GM18499 (cell line): ENCODE measurements around the gene SLC5A9.

ENCODE experiments used
- ATAC-seq: cut with Tn5 transposase; IDR thresholded peaks from one replicate; pipeline ENCODE4 v1.9.1; 2021; ENCODE audit warnings: moderate number of reproducible peaks; ENCODE audit not compliant: insufficient read depth, unreplicated experiment

SLC5A9 gene

DNA sequence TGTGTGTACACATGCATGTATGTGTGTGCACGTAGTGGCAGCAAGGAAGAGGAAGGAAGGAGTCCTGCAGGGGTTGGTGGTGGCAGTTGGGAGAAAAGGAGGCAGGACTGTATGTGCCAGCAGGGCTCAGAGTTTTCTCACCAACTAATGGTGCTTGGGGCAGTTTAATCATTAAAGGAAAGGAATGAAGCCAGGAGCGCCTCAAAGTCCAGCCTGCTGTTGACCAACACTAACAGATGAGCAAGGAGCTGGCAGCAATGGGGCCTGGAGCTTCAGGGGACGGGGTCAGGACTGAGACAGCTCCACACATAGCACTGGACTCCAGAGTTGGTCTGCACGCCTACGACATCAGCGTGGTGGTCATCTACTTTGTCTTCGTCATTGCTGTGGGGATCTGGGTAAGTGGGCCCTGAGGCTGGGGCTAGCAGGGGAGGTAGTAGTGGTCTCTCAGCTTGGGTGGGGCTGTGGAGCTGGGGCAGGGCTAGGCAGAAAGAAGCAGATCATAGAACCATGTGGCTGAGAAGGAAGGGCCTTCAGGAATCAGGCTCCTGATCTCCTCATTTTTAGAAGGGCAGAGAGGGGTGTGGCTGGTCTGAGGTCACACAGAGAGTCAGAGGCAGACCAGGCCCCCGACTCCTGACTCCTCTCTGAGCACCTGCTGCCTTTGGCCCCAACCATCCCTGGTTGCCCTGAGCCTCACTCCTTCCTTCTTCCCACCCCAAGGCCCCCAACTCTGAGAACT lies at the start of gene SLC5A9:
TSS of gene SLC5A9 (plus strand) at position 216 of the 742 bp plus-strand sequence. CDS start at position 237, 21 bp downstream.
- no peak for ATAC-seq

DNA sequence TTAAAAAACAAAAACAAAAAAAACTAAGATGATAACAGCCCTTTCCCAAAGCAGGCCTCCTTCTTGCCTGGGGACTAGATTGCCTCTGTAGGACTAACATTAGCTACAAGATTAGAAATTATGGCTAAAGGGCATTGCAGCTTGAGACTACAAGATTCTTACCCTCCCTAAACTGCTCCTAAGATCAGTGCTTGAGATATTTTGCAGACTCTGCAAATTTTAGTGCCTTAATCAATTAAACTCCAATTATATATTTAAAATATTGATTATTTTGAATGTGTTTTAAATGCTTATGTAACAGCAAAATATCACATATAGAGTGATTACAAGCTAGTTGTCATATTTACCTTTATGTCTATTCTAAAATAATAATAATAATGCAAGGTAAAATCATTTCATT lies 47.4 kb upstream of the SLC5A9 start:
- ATAC-seq = no peak

DNA sequence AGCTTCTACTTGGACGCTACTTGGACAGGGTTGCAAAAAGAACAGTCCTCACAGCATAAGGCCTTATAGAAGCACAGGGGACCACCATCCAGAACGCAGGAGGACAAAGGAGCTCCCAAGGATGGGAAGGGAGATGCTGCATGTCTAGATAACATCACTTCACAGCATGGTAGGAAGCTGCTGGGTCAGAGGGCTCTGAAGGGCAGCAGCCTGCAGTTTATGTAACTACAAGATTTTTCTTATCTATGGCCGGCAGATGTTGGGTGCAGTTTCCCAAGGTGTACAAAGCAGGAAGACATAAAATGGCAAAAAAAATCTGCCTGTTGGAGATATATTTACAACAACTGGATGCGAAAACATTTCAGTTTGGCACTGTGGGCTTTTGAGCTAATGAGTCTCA lies 45.3 kb upstream of the SLC5A9 start:
- no peak for ATAC-seq

DNA sequence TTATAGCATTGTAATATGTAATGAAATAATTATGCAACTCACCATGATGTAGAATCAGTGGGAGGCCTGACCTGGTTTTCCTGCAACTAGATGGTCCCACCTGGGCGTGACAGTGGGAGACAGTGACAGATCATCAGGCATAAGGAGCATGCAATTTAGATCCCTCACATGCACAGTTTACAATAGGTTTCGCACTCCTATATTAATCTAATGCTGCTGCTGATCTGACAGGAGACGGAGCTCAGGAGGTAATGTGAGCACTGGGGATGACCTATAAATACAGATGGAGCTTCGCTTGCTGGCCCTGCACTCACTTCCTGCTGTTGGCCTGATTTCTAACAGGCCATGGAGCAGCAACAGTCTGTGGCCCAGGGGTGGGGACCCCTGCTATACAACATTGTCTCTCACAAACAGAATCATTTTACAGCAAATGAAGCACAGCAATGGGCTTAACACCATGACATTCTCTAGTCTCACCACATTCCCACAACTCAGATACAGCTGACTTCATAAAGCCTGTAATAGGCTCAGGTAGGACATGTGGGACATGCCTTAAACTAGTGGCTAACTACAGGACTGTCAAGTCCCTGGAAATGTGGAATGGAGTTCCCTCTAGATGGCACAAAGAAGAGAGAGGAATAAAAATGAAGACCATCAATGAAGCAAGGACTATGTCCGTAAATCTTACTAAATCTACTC lies 40.7 kb upstream of the SLC5A9 start:
- ATAC-seq = no peak

DNA sequence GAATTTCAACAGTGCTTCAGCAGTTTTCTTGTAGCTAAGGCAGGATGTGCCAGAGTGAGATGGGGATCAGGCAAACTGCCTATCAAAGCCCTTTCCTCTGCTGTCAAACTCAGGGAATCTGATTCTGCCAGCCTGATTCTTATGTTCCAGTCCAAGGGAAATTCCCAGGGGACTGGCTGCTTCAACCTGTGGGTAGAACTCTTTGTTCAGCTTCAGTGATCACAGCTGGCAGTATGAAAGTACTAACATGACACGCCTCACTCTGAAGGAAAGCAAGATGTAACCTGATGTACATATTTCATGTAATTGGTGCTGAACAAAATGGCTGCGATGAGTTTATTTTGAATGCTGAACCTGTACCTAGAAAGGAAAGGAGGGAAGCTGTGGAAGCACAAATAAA lies 40.1 kb upstream of the SLC5A9 start:
- ATAC-seq = no peak

DNA sequence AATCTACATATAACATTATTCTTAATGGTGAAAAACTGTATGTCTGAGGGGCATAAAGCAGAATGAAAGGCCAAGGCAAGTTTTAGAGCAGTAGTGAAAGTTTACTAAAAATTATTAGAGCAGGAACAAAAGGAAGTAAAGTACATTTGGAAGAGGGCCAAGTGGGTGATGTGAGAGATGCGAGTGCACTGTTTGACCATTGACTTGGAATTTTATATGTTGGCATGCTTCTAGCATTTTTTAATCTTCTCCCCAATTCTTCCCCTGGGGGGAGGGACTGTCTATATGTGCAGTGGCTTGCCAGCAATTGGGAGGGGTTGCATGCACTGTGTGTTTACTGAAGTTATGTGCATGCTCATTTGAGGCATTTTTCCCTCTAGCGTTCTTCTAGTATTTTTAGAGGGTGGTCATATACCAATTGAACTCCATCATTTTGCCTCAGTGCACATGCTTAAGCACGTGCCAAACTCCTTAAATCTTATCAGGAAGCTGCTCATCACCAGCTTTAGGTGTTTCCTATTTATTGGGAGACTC lies 36.1 kb upstream of the SLC5A9 start:
- no peak for ATAC-seq

DNA sequence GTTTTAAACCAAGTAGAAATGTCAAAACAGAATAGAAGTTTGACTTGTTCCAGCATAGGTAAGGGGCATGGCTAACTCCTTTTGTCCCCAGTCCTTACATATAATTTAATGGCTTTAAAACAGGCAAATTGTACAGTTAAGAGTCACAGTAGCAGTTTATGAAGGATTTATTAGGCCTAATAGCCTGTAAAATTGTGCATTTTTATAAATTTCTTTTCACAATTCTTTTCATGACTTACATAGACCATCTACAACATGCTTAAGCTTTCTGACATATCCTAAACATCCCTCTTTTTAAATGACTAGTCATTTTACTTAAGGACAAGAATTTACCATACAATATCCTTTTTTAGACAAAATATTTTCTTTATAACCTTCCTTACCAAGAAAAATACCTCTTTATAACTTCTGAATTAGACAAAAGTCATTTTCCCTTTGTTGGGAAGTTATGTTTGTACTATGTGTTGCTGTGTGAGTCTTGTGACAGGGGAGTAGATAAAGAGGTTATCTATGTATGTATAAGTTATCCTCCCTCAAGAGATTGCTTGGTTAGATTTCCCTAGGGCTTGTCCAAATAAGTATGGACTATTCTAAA lies 34.5 kb upstream of the SLC5A9 start:
- ATAC-seq = no peak

DNA sequence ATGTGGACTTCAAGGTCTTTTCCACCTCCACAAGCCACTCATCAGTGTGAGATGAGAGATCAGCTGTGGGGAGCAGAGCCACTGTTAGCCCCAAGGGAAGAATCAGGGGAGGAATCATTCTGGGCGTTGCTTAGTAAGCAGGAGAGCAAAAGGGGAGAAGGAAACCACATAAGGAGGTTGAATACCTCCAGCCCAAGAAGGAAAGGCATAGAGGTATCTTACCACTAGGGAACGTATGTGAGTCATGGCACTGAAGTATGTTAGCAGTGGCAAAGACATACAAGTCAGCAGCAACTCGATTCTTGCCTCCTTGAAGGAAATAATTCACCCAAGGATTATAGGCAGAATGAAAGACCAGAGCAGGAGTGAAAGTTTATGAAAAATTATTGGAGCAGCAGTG lies 31.6 kb upstream of the SLC5A9 start:
- ATAC-seq = no peak

DNA sequence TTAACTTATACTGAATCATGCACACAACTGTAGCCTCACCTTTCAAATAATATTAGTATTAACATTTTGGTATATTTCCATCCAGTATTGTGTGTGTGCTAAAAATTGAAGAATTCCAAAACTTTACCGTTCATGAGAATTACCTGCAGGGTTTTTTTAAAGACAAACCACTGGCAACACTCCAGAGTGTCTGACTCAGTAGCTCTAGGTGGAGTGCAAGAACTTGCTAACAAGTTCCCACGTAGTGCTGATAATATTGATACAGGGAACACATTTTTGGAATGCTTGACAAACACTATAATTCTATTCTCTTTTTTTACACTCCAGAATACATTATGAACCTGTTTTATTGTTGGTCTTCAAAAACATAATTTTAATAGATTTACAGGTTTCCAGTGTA lies 27.7 kb upstream of the SLC5A9 start:
- ATAC-seq = no peak

DNA sequence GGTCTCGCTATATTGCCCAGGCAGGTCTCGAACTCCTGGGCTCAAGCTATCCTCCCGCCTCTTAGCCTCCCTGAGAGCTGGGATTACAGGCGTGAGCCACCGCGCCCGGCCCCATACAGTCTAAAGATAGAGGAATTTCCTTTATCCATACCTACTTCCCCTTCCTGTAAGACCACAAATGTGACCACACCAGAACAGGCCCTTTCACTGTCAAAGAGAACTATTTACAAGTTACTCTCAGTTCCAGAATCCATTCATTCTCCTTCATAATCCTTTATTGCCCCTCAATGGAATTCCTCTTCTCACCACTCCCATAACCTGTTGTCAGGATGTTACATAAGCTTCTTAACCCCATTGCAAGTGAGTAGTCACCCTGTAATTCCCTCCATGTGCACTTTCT lies 26.3 kb upstream of the SLC5A9 start:
- no peak for ATAC-seq

DNA sequence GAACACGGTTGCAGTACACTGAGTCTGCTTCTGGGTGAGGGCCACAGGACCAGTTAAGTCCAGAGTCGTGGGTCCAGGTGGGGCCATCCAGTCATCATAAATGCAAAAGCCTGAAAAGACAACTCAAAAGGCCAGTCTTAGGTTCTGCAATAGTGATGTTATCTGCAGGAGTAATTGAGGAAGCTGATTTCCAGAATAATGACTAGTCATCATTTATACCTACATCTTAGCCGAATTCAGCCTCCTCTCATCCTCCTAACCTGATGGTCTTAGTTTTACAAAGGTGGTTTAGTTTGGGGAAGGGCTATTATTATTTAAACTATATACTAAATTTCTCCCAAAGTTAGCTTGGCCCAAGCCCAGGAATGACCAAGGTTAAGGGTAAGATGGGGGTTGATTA lies 23.5 kb upstream of the SLC5A9 start:
- no peak for ATAC-seq

DNA sequence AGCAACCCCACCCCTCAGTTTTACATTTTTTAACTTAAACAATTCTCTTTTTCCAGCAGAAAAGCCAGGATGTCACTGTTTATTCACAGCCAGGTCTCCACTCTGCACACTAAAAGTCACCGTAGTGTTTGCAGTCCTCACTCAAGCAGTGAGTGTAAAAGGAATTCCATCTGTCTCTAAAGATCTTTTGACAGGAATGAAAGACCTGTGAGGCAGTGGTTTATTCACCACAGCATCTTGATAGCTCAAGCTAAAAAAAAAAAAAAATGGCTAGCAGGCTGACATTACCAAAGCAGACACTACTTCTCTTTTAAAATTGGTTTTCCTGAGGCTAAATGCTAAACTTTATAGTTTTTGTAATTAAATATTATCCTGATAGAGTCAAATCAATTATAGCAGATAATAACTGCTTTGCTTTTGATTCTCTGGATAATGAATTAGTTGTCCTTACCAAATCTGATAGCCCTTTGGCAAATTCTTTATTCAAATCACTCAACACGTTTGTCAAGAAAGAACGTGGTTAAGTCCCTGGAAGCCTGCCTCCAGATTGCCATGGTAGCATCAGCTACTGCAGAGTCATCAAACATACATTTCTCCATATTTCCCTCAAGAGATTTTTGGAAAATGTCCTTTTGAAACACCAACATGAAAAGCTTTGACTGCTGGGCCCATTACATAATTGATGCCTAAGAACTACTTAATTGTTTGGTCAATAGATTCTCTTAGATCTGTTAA lies 22.2 kb upstream of the SLC5A9 start:
- ATAC-seq = no peak

DNA sequence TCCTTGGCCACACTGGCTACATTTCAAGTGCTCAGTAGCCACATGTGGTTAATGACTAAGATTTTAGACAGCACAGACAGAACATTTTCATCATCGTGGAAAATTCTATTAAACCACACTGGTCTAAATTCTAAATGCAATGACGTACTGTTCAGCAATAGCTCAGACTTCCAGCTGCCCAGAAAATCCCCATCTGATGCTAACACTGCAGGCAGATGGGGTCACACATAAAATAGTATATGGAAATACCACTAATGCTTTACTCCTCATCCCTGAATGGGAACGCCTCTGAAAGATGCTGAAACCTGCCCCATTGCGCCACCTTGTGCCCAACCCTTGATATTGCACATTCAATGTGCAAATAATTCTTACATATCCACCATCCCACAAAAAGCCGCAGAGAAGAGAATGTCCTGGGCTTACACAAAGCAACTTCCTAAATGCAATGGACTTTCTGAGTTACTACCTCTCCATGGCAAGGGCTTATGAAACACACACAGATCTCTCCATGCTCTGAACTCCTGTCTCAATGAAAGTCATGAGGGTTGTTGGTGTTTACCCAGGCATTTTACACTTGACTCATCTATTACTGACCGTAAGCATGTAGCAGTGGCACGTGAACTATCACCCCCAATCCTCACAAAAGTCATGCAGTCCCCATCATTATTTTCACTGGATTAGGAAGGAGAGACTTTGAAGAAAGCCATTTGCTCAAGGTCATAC lies 20.3 kb upstream of the SLC5A9 start:
- ATAC-seq = no peak

DNA sequence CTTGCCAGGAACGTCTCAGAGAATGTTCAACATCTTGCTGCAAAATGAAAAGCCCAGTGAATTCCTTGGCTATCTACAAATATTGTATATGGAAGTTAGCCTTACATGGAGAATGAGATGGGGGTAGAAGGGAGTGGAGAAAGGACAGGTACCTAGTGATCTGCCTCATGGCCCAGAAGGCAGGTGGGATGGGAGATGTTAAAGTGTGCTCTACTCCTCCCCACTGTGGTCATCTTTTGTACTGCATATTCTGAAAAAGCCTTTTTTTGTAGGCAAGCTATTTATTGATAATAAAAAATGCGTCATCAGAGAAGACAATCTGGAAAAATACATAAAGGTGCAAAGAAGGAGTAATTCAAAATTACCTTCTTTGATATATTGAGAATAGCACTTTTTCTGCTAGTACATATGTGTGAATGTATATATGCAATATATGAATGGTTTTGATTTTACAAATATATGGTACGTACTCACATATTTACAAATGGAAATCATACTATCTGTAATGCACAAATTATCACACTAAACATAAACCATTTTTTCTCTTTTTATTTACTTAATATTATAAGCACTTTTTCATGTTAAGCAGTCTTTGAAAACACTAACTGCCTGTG lies 19.1 kb upstream of the SLC5A9 start:
- ATAC-seq = no peak

DNA sequence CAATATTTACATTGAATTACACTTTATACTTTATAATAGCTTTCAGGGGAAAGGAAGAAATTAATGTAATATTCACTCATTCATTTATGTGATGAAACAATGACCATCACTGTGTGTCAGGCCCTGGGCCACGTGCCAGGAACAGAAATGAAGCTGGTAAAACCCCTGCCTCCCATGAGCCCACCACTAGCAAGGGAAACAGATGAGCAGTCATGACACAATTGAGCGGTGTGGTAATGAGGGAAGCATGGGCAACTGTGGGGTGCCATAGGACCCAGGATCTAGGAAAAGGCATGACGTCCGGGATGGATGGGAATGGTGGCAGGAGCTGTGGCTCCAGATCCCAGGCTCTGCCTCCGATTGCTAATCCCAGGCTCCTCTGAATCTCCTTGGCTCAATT lies 17.0 kb upstream of the SLC5A9 start:
- ATAC-seq = no peak

DNA sequence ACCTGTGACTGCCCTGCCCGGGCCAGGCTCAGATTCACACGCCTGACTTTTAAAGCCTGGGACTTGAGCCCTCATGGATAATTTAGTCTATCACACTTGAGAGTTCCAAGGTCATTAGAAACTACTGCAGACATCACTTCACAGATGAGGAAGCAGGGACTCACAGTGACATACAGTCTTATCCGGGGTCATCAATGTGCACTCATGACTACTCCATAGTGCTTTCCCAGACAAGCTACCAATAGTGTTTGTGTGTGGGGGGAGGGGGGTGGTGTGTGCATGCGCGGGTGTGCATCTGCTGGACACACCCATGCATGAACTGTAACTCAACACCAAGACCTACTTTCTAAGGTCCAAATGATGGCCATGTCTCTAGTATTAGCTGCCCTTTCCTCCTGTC lies 16.1 kb upstream of the SLC5A9 start:
- ATAC-seq = no peak

DNA sequence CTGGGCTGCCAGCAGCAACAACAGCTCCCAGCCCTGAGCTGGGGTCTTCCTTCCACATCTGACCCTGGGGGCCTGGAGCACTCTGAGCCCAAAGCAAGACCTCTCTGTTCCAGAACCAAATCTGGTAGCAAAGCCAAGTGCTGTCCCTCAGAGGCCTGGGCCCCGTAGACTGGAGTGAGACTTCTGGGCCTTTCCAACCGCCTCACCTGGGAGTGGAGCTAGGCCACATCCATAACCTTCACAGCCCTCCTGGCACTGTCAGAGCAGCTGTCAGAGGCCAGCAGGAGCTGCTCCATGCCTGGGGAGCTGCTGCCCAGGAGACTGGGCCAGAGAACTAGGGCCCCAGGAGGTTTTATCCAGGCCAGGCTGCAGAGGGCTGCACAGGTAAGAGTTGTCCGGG lies 15.4 kb upstream of the SLC5A9 start:
- ATAC-seq = no peak

DNA sequence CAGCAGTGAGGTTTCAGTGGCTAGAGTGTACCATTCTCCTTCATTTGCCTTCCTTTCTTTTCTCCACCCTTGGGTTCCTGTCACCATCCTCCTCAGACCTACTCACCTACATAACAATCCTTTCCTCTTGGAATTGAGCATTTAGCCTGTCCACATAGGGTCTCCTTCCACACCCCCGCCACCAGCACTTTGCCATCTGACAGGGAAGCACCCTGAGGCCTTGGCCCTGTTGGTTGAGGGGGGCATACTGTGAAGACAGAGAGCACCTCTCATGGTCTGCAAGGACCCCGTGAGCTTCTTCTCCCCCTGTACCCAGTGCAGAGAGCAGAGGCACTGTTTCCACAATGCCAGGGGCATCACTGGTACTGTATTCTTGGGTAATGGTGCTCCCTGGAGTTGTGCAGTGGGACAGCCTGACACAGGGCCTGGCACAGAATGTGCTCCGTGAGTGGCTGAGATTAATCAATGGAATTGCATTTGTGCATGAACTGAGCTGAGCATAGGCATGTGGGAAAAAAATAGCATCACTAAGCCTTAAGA lies 14.9 kb upstream of the SLC5A9 start:
- no peak for ATAC-seq

DNA sequence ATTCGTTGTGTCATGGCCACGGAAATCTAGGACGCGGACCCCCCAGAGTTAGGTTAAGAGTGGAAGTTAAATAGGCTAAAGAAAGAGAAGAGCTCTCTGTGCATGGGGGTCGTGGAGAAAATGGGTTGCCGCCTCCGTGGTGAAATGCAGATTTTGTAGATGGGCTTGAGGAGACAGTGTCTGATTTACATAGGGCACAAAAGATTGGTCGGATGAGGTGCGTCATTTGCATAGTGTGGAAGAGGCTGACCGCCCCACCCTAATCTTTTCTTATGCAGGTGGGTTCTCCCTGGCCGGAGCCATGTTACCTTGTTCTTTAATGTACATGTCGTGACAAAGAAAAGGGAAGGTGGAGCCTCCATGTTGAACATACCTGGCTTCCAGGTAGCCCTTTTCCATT lies 14.3 kb upstream of the SLC5A9 start:
- no peak for ATAC-seq
